K562 (cell line): ENCODE results near the gene PBRM1. TPM values are rescaled to one million over a fixed set of nuclear protein-coding genes. Genes with fewer than 3 reads are reported as not detected.

Experiments
- CAMTA2 ChIP-seq: fragments of 250-450 bp; sonication (Bioruptor Pico); conservative IDR thresholded peaks from 2 replicates; pipeline ENCODE4 v1.5.1; 2022
- CHD2 ChIP-seq: IDR thresholded peaks from 2 replicates; pipeline ENCODE4 v1.6.1; 2011; ENCODE audit warnings: low read depth, low read length
- L3MBTL2 ChIP-seq: fragments of 450-650 bp; IDR thresholded peaks from 2 replicates; pipeline ENCODE4 v1.6.1; 2016; ENCODE audit warnings: mild to moderate bottlenecking, moderate library complexity
- NFYB ChIP-seq: IDR thresholded peaks from 2 replicates; pipeline ENCODE4 v1.6.1; 2011; ENCODE audit warnings: mild to moderate bottlenecking, moderate library complexity; ENCODE audit not compliant: insufficient read length; ENCODE audit errors: extremely low read depth
- OTX1 ChIP-seq: fragments of 450-650 bp; formaldehyde crosslinking; IDR thresholded peaks from 2 replicates; pipeline ENCODE4 v1.4.0; 2022; ENCODE audit warnings: mild to moderate bottlenecking
- ZFP30 ChIP-seq: fragments of 250-450 bp; sonication (Bioruptor Pico); IDR thresholded peaks from 2 replicates; pipeline ENCODE4 v1.8.0; 2022; ENCODE audit warnings: moderate library complexity, mild to moderate bottlenecking, inconsistent platforms, borderline replicate concordance
- ZNF224 ChIP-seq: sonication (generic); formaldehyde crosslinking; IDR thresholded peaks from 2 replicates; pipeline ENCODE4 v1.8.0; 2022; ENCODE audit warnings: mild to moderate bottlenecking, missing genetic modification reagents
- polyA plus RNA-seq, 8 experiments: library from polyadenylated mRNA; depleted of rRNA in 4 of 8; stranded (reverse) in 5 of 8; unstranded in 3 of 8; fragments of >200 nt; fragmentation: Nextera tagmentation in 2 of 8; fragmentation: Illumina TruSeq in 1 of 8; extraction: Ambion mirVana in 2 of 8; extraction: Trizol in 1 of 8; gene quantifications; 2 replicates each; pipeline versions ENCODE4 v1.2.1 to v1.2.3, GENCODE V29; 2011 to 2014; ENCODE audit warnings: inconsistent platforms in 1 of 8, missing spikeins in 1 of 8
- total RNA-seq, 7 experiments: library from RNA; depleted of rRNA in 6 of 7; stranded (reverse); fragments of >200 nt in 6 of 7; fragmentation: Illumina TruSeq in 2 of 7; extraction: Trizol in 2 of 7; gene quantifications; 2 replicates each; pipeline versions ENCODE4 v1.2.1 to v1.2.3, GENCODE V29; 2011 to 2021; ENCODE audit warnings: low replicate concordance in 1 of 7
- TF ChIP-seq, protein P1 (sequence below), 2 experiments: fragments of 450-650 bp; formaldehyde crosslinking in 1 of 2; IDR thresholded peaks; 2 replicates each; pipeline versions ENCODE4 v1.4.0 to v1.6.1; 2014 to 2020; ENCODE audit warnings: mild to moderate bottlenecking in 2 of 2, borderline replicate concordance in 1 of 2, low read depth in 1 of 2

Gene PBRM1
- total and polyA plus RNA-seq, 9 of the 15 experiments (the other 6 are each of a cell fraction or from before 2014, with no cell fraction given): 3.9 to 31.8 (median 19.0) TPM

DNA sequence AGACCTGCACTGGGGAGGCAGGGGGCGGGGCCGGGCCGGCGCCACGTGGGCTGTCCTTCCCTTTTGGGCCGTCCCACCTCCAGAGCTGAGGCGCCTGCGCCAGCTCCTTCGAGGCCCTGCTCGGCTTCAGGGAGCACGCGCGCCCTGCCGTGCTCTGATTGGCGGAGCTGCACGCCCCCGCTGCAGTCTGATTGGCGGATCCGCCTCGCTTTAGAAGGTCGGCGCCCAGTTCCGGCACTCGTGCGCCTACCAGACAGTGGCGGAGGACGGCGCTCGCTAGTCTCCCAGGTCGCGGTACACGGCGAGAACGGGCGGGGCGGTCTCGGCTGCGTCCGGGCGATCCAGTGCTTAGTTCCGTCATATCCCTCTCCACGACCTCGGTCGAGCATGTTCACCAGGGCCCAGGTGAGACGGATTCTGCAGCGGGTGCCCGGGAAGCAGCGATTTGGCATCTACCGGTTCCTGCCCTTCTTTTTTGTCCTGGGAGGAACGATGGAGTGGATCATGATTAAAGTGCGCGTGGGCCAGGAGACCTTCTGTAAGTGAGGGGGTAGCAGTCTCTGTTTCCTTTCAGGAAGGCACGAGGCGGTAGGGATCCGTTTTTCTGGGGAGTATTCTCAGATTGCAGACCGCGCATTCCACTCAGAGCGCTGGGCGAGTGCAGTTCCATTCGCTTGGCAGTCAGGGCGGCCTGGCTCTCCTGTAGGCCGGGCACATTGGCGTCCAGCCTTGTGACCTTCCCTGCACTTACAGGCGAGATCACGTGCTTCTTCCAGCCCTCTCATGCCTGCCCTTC is 149.1 kb downstream of the PBRM1 start, which contains the start of gene UQCC5 (continued):
- TF ChIP-seq, protein P1, sequence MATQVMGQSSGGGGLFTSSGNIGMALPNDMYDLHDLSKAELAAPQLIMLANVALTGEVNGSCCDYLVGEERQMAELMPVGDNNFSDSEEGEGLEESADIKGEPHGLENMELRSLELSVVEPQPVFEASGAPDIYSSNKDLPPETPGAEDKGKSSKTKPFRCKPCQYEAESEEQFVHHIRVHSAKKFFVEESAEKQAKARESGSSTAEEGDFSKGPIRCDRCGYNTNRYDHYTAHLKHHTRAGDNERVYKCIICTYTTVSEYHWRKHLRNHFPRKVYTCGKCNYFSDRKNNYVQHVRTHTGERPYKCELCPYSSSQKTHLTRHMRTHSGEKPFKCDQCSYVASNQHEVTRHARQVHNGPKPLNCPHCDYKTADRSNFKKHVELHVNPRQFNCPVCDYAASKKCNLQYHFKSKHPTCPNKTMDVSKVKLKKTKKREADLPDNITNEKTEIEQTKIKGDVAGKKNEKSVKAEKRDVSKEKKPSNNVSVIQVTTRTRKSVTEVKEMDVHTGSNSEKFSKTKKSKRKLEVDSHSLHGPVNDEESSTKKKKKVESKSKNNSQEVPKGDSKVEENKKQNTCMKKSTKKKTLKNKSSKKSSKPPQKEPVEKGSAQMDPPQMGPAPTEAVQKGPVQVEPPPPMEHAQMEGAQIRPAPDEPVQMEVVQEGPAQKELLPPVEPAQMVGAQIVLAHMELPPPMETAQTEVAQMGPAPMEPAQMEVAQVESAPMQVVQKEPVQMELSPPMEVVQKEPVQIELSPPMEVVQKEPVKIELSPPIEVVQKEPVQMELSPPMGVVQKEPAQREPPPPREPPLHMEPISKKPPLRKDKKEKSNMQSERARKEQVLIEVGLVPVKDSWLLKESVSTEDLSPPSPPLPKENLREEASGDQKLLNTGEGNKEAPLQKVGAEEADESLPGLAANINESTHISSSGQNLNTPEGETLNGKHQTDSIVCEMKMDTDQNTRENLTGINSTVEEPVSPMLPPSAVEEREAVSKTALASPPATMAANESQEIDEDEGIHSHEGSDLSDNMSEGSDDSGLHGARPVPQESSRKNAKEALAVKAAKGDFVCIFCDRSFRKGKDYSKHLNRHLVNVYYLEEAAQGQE (IDR thresholded peaks at IDR 0.05; ENCODE audit: borderline replicate concordance): peak; percentile 45
- TF ChIP-seq, protein P1 (CRISPR knock-in tag; IDR thresholded peaks at IDR 0.05; ENCODE audit: low read depth): no peak
- TF ChIP-seq ZFP30 (CRISPR knock-in tag) (no peak), ZNF224 (CRISPR knock-in tag) (no peak), CHD2 (peak; percentile 84), OTX1 (0 out of 2 replicates have a peak, but pooled peaks have one; percentile 44), CAMTA2 (CRISPR knock-in tag) (no peak), L3MBTL2 (peak; percentile 95), NFYB (peak; percentile 94)
